Measurements from ENCODE around the gene FOXO1. TPM values are rescaled to one million over a fixed set of nuclear protein-coding genes. Genes with fewer than 3 reads are reported as not detected.
"Not testable (repeated sequence)": the region's sequence is repeated elsewhere in the genome, so short reads cannot be mapped to it uniquely, and the experiment has no call there.

The FOXO1 gene
- total RNA-seq, 4 donors from 2014 or later = 153 to 194 (median 176) TPM

DNA sequence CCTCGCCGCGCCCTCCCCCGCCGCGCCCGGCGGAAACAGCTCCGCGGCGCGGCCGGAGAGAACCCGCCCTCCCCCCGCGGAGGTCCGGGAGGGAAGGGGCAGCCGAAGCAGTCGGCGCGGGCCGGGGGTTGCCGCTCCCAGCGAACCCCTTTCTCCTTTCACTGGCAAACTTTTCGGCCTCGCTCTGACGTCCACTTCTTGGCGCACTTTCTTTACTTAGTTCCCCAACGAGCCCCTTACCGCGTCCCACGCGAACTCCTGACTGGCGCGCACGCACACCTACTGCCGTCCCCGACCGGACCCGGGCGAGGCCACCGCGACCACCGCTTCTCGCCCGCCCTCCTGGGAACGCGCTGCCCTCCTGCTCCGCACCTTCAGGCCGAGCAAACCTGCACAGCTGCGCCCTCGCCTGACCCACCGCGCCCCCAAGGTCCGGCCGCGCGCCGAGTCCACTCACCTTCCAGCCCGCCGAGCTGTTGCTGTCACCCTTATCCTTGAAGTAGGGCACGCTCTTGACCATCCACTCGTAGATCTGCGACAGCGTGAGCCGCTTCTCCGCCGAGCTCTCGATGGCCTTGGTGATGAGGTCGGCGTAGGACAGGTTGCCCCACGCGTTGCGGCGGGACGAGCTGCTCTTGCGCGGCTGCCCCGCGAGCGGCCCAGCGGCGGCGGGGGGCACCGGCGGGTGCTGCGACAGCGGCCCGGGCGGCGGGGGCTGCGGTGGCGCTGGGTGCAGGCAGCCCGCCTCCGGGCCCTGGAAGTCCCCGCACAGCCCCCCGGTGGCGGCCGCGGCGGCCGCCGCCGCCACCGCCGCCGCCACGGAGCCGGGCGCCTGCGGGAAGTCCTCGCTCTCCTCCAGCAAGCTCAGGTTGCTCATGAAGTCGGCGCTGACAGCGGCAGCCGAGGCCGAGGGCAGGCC lies 1.1 kb downstream of the FOXO1 start:
- no peaks in the 10 kb centered on the region for H3K9me3 ChIP-seq
- no peak for DNase-seq (ENCODE audit: low spot score in 2 of 2)
- 0% methylated on average over 44 to 64 of the region's 117 CpGs for WGBS, 2 donors
- no peaks in the 10 kb centered on the region for H3K36me3 ChIP-seq
- peak overlapping the region; percentile 96 to 99 (median 96) for H3K27ac ChIP-seq
- peaks cover 0 to 42% (median 18%) of the 10 kb centered on the region in 4 donors for H3K4me1 ChIP-seq
- peak overlapping the region; percentile 74 to 98 (median 86) for H3K4me3 ChIP-seq
- TF ChIP-seq EP300 (IDR thresholded peaks at IDR 0.05) = peak in 1 of 2 donors; percentile 65
- TF ChIP-seq, protein P1, sequence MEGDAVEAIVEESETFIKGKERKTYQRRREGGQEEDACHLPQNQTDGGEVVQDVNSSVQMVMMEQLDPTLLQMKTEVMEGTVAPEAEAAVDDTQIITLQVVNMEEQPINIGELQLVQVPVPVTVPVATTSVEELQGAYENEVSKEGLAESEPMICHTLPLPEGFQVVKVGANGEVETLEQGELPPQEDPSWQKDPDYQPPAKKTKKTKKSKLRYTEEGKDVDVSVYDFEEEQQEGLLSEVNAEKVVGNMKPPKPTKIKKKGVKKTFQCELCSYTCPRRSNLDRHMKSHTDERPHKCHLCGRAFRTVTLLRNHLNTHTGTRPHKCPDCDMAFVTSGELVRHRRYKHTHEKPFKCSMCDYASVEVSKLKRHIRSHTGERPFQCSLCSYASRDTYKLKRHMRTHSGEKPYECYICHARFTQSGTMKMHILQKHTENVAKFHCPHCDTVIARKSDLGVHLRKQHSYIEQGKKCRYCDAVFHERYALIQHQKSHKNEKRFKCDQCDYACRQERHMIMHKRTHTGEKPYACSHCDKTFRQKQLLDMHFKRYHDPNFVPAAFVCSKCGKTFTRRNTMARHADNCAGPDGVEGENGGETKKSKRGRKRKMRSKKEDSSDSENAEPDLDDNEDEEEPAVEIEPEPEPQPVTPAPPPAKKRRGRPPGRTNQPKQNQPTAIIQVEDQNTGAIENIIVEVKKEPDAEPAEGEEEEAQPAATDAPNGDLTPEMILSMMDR (IDR thresholded peaks at IDR 0.05) = no peak
- H3K27me3 ChIP-seq = no peaks in the 10 kb centered on the region

- TF ChIP-seq EP300 (IDR thresholded peaks at IDR 0.05) (peak in 1 of 2 donors; percentile 59), POLR2A (IDR thresholded peaks at IDR 0.05) (peak in 1 of 2 donors; percentile 66)
- TF ChIP-seq, protein P1 (IDR thresholded peaks at IDR 0.05) = no peak
- H3K4me1 ChIP-seq = peaks cover 0 to 50% (median 25%) of the 10 kb centered on the region in 4 donors
- H3K27me3 ChIP-seq = no peaks in the 10 kb centered on the region
- WGBS, 2 donors = 2 to 10% methylated on average over 6 to 36 of the region's 77 CpGs
- peak overlapping the region; percentile 72 to 98 (median 76) for H3K4me3 ChIP-seq
- no peaks in the 10 kb centered on the region for H3K9me3 ChIP-seq
- DNase-seq (ENCODE audit: low spot score in 2 of 2) = peak; percentile 66 to 73
- H3K36me3 ChIP-seq = no peaks in the 10 kb centered on the region
- peak overlapping the region; percentile 96 to 99 (median 96) for H3K27ac ChIP-seq
Measured at GRCh38 chr13:40664350-40665125, 1.9 kb downstream of the FOXO1 start.

GRCh38 chr13:40664100-40664349 lies 2.4 kb downstream of the FOXO1 start:
- H3K36me3 ChIP-seq = not testable (repeated sequence)
- 24 to 31% methylated on average over 8 to 17 of the region's 17 CpGs for WGBS, 2 donors

DNA sequence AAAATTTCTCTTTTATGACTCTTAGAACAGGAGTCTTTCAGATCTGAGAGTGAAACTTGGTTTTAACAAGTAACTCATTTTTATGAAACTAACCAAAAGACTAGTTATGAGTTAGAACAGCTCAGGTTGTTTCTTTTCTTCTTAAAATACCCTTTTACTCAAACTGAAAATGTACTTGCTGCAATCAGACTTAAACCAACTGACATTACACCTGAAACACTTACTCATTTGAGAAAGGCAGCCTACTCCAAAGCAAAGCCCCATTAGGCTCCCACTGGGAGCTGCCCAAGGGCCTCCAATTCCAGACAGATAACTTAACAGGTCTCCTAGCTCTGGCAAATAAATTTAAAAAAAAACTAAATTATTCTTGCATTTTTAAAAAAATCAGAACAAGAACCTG lies 3.6 kb downstream of the FOXO1 start:
- Histone ChIP-seq H3K4me1 (peaks cover 0 to 56% (median 22%) of the 10 kb centered on the region in 4 donors), H3K4me3 (peak overlapping the region; percentile 72 to 98 (median 76)), H3K27ac (peak overlapping the region; percentile 96 to 99 (median 96)), H3K9me3 (no peaks in the 10 kb centered on the region), H3K27me3 (no peaks in the 10 kb centered on the region), H3K36me3 (no peaks in the 10 kb centered on the region)
- peak in 1 of 2 donors; percentile 7 for TF ChIP-seq EP300 (IDR thresholded peaks at IDR 0.05)
- TF ChIP-seq POLR2A (IDR thresholded peaks at IDR 0.05) = no peak
- no peak for DNase-seq (ENCODE audit: low spot score in 2 of 2)

More at GRCh38 chr13:40664100-40664349, 2.4 kb downstream of the FOXO1 start:
- H3K4me1 ChIP-seq = peaks cover 0 to 56% (median 25%) of the 10 kb centered on the region in 4 donors
- DNase-seq (ENCODE audit: low spot score in 2 of 2) = peak in 1 of 2 donors; percentile 55
- not testable (repeated sequence) for H3K9me3 ChIP-seq, H3K27me3 ChIP-seq
- peak in 1 of 2 donors; percentile 66 for TF ChIP-seq EP300 (IDR thresholded peaks at IDR 0.05)
- peak overlapping the region; percentile 72 to 98 (median 76) for H3K4me3 ChIP-seq
- H3K27ac ChIP-seq = peak overlapping the region; percentile 96 to 99 (median 96)

- Histone ChIP-seq H3K27me3 (no peaks in the 10 kb centered on the region), H3K36me3 (no peaks in the 10 kb centered on the region), H3K4me3 (peak overlapping the region; percentile 72 to 98 (median 76)), H3K9me3 (no peaks in the 10 kb centered on the region), H3K4me1 (peaks cover 0 to 60% (median 21%) of the 10 kb centered on the region in 4 donors), H3K27ac (peak overlapping the region; percentile 96 to 99 (median 96))
- TF ChIP-seq POLR2A (IDR thresholded peaks at IDR 0.05) (no peak), EP300 (IDR thresholded peaks at IDR 0.05) (no peak)
- TF ChIP-seq, protein P1 (IDR thresholded peaks at IDR 0.05) = no peak
- DNase-seq (ENCODE audit: low spot score in 2 of 2) = no peak
- WGBS, 2 donors = 74 to 79% methylated on average over 10 of the region's 10 CpGs
Measured at GRCh38 chr13:40661875-40662665, 4.4 kb downstream of the FOXO1 start.
